Astrocyte (in vitro differentiated cells and primary cell): ENCODE results near the gene PHF24. TPM values are rescaled to one million over a fixed set of nuclear protein-coding genes. Genes with fewer than 3 reads are reported as not detected.
A peak's percentile ranks its signal among the peaks of the same experiment; 100 is the strongest.

Source experiments
- DNase-seq: peaks from one replicate; pipeline ENCODE4 v3.0.0-alpha.2; 2010; ENCODE audit warnings: low read depth
- FAIRE-seq: peaks from 2 replicates; lab custom pipeline; 2011; peaks lifted over from hg19 to GRCh38; lab: Jason Lieb, UNC
- H2AFZ ChIP-seq: 2 replicates; pipeline ENCODE4 v1.6.0; 2012; ENCODE audit warnings: low read depth, low read length, inconsistent platforms
- H3K27ac ChIP-seq: 2 replicates; pipeline ENCODE4 v1.5.1; 2011; ENCODE audit warnings: low read depth, low read length, inconsistent platforms
- H3K27me3 ChIP-seq: 2 replicates; pipeline ENCODE4 v1.6.0; 2011; ENCODE audit warnings: low read length, inconsistent platforms; ENCODE audit not compliant: insufficient read depth
- H3K36me3 ChIP-seq: 2 replicates; pipeline ENCODE4 v1.5.1; 2011; ENCODE audit warnings: low read length, inconsistent platforms; ENCODE audit not compliant: insufficient read depth
- H3K4me1 ChIP-seq: 2 replicates; pipeline ENCODE4 v1.5.1; 2011; ENCODE audit warnings: low read length, inconsistent platforms; ENCODE audit not compliant: insufficient read depth
- H3K4me2 ChIP-seq: 2 replicates; pipeline ENCODE4 v1.6.0; 2012; ENCODE audit warnings: low read length, inconsistent platforms
- H3K4me3 ChIP-seq: 2 replicates; pipeline ENCODE4 v1.5.1; 2011; ENCODE audit warnings: low read depth, mild to moderate bottlenecking, low read length, inconsistent platforms; ENCODE audit not compliant: insufficient read depth
- H3K79me2 ChIP-seq: 2 replicates; pipeline ENCODE4 v1.6.0; 2012; ENCODE audit warnings: mild to moderate bottlenecking, low read length, inconsistent platforms; ENCODE audit not compliant: insufficient read depth
- H3K9ac ChIP-seq: 2 replicates; pipeline ENCODE4 v1.6.0; 2012; ENCODE audit warnings: mild to moderate bottlenecking, low read length, inconsistent platforms
- H3K9me3 ChIP-seq: 2 replicates; pipeline ENCODE4 v1.5.1; 2012; ENCODE audit warnings: low read depth, mild to moderate bottlenecking, low read length, inconsistent platforms; ENCODE audit not compliant: insufficient read depth
- H4K20me1 ChIP-seq: 2 replicates; pipeline ENCODE4 v1.6.0; 2012; ENCODE audit warnings: low read length, inconsistent platforms; ENCODE audit not compliant: insufficient read depth
- H3K27ac Mint-ChIP-seq: one replicate; pipeline ENCODE4 v1.8.0; 2021; ENCODE audit warnings: mild to moderate bottlenecking, mixed read lengths; ENCODE audit not compliant: unreplicated experiment
- H3K27me3 Mint-ChIP-seq: one replicate; pipeline ENCODE4 v1.8.0; 2021; ENCODE audit warnings: low read depth, mixed read lengths; ENCODE audit not compliant: unreplicated experiment
- H3K36me3 Mint-ChIP-seq: one replicate; pipeline ENCODE4 v1.8.0; 2021; ENCODE audit warnings: low read depth, mixed read lengths; ENCODE audit not compliant: unreplicated experiment
- H3K4me1 Mint-ChIP-seq: one replicate; pipeline ENCODE4 v1.8.0; 2021; ENCODE audit warnings: low read depth, mixed read lengths; ENCODE audit not compliant: unreplicated experiment
- H3K4me3 Mint-ChIP-seq: one replicate; pipeline ENCODE4 v1.8.0; 2021; ENCODE audit warnings: mild to moderate bottlenecking, moderate library complexity, mixed read lengths; ENCODE audit not compliant: unreplicated experiment
- H3K9me3 Mint-ChIP-seq: one replicate; pipeline ENCODE4 v1.8.0; 2021; ENCODE audit warnings: mild to moderate bottlenecking, mixed read lengths; ENCODE audit not compliant: unreplicated experiment
- EZH2 ChIP-seq: IDR thresholded peaks from 2 replicates; pipeline ENCODE4 v1.6.1; 2012; ENCODE audit warnings: mild to moderate bottlenecking, low read length, inconsistent platforms; ENCODE audit not compliant: insufficient read depth
- total RNA-seq: library from RNA; stranded (reverse); gene quantifications from 2 replicates; pipeline ENCODE4 v1.2.1, GENCODE V29; 2021
- TF ChIP-seq, protein P1 (sequence below): IDR thresholded peaks from 2 replicates; pipeline ENCODE4 v1.5.1; 2011; ENCODE audit warnings: low read depth, mild to moderate bottlenecking, inconsistent platforms, low read length, moderate library complexity; ENCODE audit not compliant: insufficient read depth

PHF24 gene
- total RNA-seq, 1 donor from 2014 or later = 0.16 TPM

DNA sequence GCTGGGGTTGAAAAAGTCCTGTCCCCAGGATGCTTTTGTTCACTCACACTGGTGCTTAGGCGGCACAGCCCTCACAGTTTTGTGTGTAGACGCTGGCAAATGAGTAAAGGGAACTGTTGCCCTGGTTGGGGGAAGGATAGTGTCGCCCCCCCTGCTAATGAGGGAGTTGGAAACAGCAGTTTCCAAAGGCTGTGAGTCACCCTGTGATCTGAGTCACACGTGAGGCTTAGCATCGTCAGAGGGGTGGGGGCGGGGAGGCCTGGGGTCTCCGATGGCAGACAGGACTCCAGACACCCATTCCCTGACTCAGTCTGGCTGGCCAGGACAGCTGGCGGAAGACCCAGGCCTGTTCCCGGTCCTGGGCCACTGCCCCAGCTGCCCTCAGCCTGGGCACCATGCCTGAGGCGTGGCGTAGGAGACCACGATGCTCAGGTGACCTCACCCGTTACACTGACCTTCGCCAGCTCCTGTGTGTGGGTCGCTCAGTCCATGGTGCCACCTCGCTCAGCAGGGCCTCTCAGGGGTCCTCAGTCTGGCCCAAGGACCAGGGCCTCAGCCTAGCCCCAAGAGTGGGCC is 34.4 kb downstream of the PHF24 start:
- H3K9ac ChIP-seq = peak overlapping the region; percentile 74
- Mint-ChIP-seq H3K36me3 (peaks cover 24% of the 10 kb centered on the region), H3K9me3 (no peaks in the 10 kb centered on the region), H3K4me1 (peaks cover 53% of the 10 kb centered on the region), H3K27ac (peak overlapping the region; percentile 92), H3K4me3 (peak overlapping the region; percentile 78), H3K27me3 (no peaks in the 10 kb centered on the region)
- FAIRE-seq = peak; percentile 67
- H3K79me2 ChIP-seq = no peaks in the 10 kb centered on the region
- H3K4me2 ChIP-seq = peak overlapping the region; percentile 76
- H3K27ac ChIP-seq = peak overlapping the region; percentile 92
- H2AFZ ChIP-seq = no peak overlapping the region
- H3K9me3 ChIP-seq = no peaks in the 10 kb centered on the region
- no peaks in the 10 kb centered on the region for H3K27me3 ChIP-seq
- TF ChIP-seq EZH2 = no peak
- TF ChIP-seq, protein P1, sequence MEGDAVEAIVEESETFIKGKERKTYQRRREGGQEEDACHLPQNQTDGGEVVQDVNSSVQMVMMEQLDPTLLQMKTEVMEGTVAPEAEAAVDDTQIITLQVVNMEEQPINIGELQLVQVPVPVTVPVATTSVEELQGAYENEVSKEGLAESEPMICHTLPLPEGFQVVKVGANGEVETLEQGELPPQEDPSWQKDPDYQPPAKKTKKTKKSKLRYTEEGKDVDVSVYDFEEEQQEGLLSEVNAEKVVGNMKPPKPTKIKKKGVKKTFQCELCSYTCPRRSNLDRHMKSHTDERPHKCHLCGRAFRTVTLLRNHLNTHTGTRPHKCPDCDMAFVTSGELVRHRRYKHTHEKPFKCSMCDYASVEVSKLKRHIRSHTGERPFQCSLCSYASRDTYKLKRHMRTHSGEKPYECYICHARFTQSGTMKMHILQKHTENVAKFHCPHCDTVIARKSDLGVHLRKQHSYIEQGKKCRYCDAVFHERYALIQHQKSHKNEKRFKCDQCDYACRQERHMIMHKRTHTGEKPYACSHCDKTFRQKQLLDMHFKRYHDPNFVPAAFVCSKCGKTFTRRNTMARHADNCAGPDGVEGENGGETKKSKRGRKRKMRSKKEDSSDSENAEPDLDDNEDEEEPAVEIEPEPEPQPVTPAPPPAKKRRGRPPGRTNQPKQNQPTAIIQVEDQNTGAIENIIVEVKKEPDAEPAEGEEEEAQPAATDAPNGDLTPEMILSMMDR = no peak
- H3K4me1 ChIP-seq = peaks cover 65% of the 10 kb centered on the region
- H3K36me3 ChIP-seq = peaks cover 5% of the 10 kb centered on the region
- H3K4me3 ChIP-seq = peak overlapping the region; percentile 30
- peak; percentile 90 for DNase-seq
- peaks cover 6% of the 10 kb centered on the region for H4K20me1 ChIP-seq

DNA sequence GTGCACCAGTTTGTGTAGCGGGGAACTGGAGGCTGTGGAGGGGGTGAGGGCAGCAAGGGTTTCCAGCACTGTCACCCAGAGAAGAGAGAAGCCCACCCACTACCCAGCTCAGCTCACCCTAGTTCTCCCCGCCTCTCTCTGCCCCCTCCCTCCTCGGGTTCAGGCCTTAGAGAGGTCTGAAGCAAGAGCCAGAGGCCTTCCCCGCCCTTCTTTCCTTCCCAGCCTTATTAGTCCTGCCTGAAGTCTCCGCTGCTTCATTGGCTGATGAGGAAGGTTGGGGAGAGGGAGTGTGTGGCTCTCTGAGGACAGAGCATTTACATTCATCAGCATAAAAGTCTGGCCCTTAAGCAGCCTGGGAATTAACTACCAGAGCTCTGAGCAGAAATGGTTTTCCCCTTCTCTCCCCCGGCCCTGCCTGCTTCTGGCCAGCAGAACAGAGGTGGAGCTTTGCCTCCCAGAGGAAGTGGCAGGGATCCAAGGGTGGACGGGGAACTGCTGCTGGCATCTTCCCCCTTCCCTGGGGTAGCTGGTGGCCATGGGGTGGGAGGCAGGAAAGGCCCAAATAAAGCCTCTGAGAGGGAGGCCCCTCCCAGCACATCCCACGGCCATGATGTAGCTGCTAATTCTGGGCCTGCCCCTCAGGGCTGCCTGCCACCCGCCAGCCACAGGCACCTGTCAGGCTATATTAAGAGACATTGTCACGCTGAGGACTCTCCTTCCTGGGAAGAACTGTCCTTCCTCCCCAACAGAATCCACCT is 35.6 kb downstream of the PHF24 start:
- H3K4me3 Mint-ChIP-seq = peak overlapping the region; percentile 21
- no peaks in the 10 kb centered on the region for H3K9me3 Mint-ChIP-seq
- H3K4me1 Mint-ChIP-seq = peaks cover 62% of the 10 kb centered on the region
- FAIRE-seq (no peak), DNase-seq (peak; percentile 73)
- Histone ChIP-seq H3K4me1 (peaks cover 61% of the 10 kb centered on the region), H3K9ac (peak overlapping the region; percentile 72), H3K79me2 (no peaks in the 10 kb centered on the region), H3K4me2 (peak overlapping the region; percentile 76), H2AFZ (peak overlapping the region; percentile 12), H3K4me3 (no peak overlapping the region), H4K20me1 (peaks cover 9% of the 10 kb centered on the region), H3K36me3 (peaks cover 7% of the 10 kb centered on the region), H3K27ac (peak overlapping the region; percentile 92), H3K27me3 (no peaks in the 10 kb centered on the region), H3K9me3 (no peaks in the 10 kb centered on the region)
- TF ChIP-seq, protein P1 = no peak
- TF ChIP-seq EZH2 = no peak
- H3K36me3 Mint-ChIP-seq = peaks cover 24% of the 10 kb centered on the region
- no peaks in the 10 kb centered on the region for H3K27me3 Mint-ChIP-seq
- H3K27ac Mint-ChIP-seq = peak overlapping the region; percentile 92
